Thoracic aorta endothelial cell (primary cell): ENCODE data around the gene ABCG8. TPM values are rescaled to one million over a fixed set of nuclear protein-coding genes. Genes with fewer than 3 reads are reported as not detected.

Source experiments
- small RNA-seq: library from RNA; depleted of rRNA; stranded (forward); fragments of <200 nt; gene quantifications from one replicate; pipeline ENCODE3, GENCODE V24; 2012
- total RNA-seq: library from RNA; depleted of rRNA; stranded (reverse); fragments of >200 nt; gene quantifications from 2 replicates; pipeline ENCODE4 v1.2.3, GENCODE V29; 2012

Gene ABCG8
- not detected in 2 replicates for total RNA-seq

GRCh38 chr2:43838560-43839267 is at the start of gene ABCG8, which contains the start of gene ABCG5:
Gene ABCG8, plus strand, starts transcription at chr2:43838971. Its CDS starts 83 bp downstream, at chr2:43839054.
Gene ABCG5, minus strand, starts transcription at chr2:43838839. Its CDS starts 160 bp downstream, at chr2:43838679.

Small RNAs within 50 kb of the gene (small RNA-seq; reads per million reads assigned to genes)
- gene RN7SL455P (not detected), gene RNU6-1048P (not detected)

Other genes with a start within 250 kb of the ABCG8 start
- gene THADA, start 242.9 kb upstream of the ABCG8 start, total RNA-seq = 43.0 and 44.2 TPM in 2 replicates
- 0.40 and 1.2 TPM in 2 replicates for gene PLEKHH2, start 201.7 kb upstream of the ABCG8 start, total RNA-seq
- 0.50 TPM in 1 of 2 replicates, not detected in the other for gene C1GALT1C1L, start 162.5 kb upstream of the ABCG8 start, total RNA-seq
- 14.8 and 15.2 TPM in 2 replicates for gene DYNC2LI1, start 64.9 kb upstream of the ABCG8 start, total RNA-seq
- not detected in 2 replicates for gene ABCG5, start 132 bp upstream of the ABCG8 start, total RNA-seq
- gene LRPPRC, start 157.0 kb downstream of the ABCG8 start, total RNA-seq = 143 and 148 TPM in 2 replicates